Measurements from ENCODE around the gene STX1B.

Gene STX1B

GRCh38 chr16:30948667-30949649 is 61.5 kb downstream of the STX1B start, which contains the start of gene ORAI3:
Gene ORAI3, plus strand, starts transcription at chr16:30949068. Its CDS starts 222 bp downstream, at chr16:30949290.
- H3K4me3 ChIP-seq (ENCODE audit: insufficient read length, low read depth) = peak within 1 kb of the TSS; percentile 69
- no peak for TF ChIP-seq SUZ12 (IDR thresholded peaks at IDR 0.05; ENCODE audit: extremely low read depth, insufficient read depth, insufficient read length)
- no peak for DNase-seq (ENCODE audit: low read depth, low spot score)
- peaks cover 29% of the 10 kb centered on the region for H3K36me3 ChIP-seq (ENCODE audit: insufficient read depth, insufficient read length, low read length)
- no peaks in the 10 kb centered on the region for H3K9me3 ChIP-seq (ENCODE audit: insufficient read depth, low read length)
- H3K9ac ChIP-seq (ENCODE audit: insufficient read length, low read depth) = peak within 1 kb of the TSS; percentile 97
- H3K4me1 ChIP-seq (ENCODE audit: insufficient read depth, insufficient read length) = peaks cover 17% of the 10 kb centered on the region
- H3K27me3 ChIP-seq (ENCODE audit: insufficient read depth, insufficient read length) = no peaks in the 10 kb centered on the region

- Histone ChIP-seq H3K27me3 (ENCODE audit: insufficient read depth, insufficient read length) (no peaks in the 10 kb centered on the region), H3K36me3 (ENCODE audit: insufficient read depth, insufficient read length, low read length) (peaks cover 31% of the 10 kb centered on the region), H3K4me1 (ENCODE audit: insufficient read depth, insufficient read length) (peaks cover 11% of the 10 kb centered on the region), H3K9ac (ENCODE audit: insufficient read length, low read depth) (peak overlapping the region; percentile 74), H3K4me3 (ENCODE audit: insufficient read length, low read depth) (peak overlapping the region; percentile 69), H3K9me3 (ENCODE audit: insufficient read depth, low read length) (no peaks in the 10 kb centered on the region)
- no peak for TF ChIP-seq ZNF274 (IDR thresholded peaks at IDR 0.05; ENCODE audit: low read depth, low read length)
- no peak for TF ChIP-seq YY1 (IDR thresholded peaks at IDR 0.05; ENCODE audit: insufficient read depth, insufficient read length)
- no peak for TF ChIP-seq SUZ12 (IDR thresholded peaks at IDR 0.05; ENCODE audit: extremely low read depth, insufficient read depth, insufficient read length)
- peak; percentile 99 for DNase-seq (ENCODE audit: low read depth, low spot score)
These were observed 62.4 kb downstream of the STX1B start for GRCh38 chr16:30947859-30948666.

- Histone ChIP-seq H3K4me1 (ENCODE audit: insufficient read depth, insufficient read length) (peaks cover 14% of the 10 kb centered on the region), H3K9me3 (ENCODE audit: insufficient read depth, low read length) (no peaks in the 10 kb centered on the region), H3K27me3 (ENCODE audit: insufficient read depth, insufficient read length) (no peaks in the 10 kb centered on the region), H3K36me3 (ENCODE audit: insufficient read depth, insufficient read length, low read length) (peaks cover 37% of the 10 kb centered on the region), H3K9ac (ENCODE audit: insufficient read length, low read depth) (peak overlapping the region; percentile 74), H3K4me3 (ENCODE audit: insufficient read length, low read depth) (peak overlapping the region; percentile 40)
- DNase-seq (ENCODE audit: low read depth, low spot score) = no peak
- no peak for TF ChIP-seq SUZ12 (IDR thresholded peaks at IDR 0.05; ENCODE audit: extremely low read depth, insufficient read depth, insufficient read length)
These were observed 62.9 kb downstream of the STX1B start for GRCh38 chr16:30947541-30947858.

GRCh38 chr16:30946671-30947540 is 63.5 kb downstream of the STX1B start:
- TF ChIP-seq ZNF274 (IDR thresholded peaks at IDR 0.05; ENCODE audit: low read depth, low read length) (no peak), SUZ12 (IDR thresholded peaks at IDR 0.05; ENCODE audit: extremely low read depth, insufficient read depth, insufficient read length) (no peak), YY1 (IDR thresholded peaks at IDR 0.05; ENCODE audit: insufficient read depth, insufficient read length) (no peak)
- Histone ChIP-seq H3K27me3 (ENCODE audit: insufficient read depth, insufficient read length) (no peaks in the 10 kb centered on the region), H3K4me1 (ENCODE audit: insufficient read depth, insufficient read length) (peaks cover 20% of the 10 kb centered on the region), H3K4me3 (ENCODE audit: insufficient read length, low read depth) (no peak overlapping the region), H3K9ac (ENCODE audit: insufficient read length, low read depth) (peak overlapping the region; percentile 42), H3K9me3 (ENCODE audit: insufficient read depth, low read length) (no peaks in the 10 kb centered on the region), H3K36me3 (ENCODE audit: insufficient read depth, insufficient read length, low read length) (peaks cover 43% of the 10 kb centered on the region)
- DNase-seq (ENCODE audit: low read depth, low spot score) = no peak

GRCh38 chr16:30944352-30944751 is 66.1 kb downstream of the STX1B start:
- no peak overlapping the region for H3K4me3 ChIP-seq (ENCODE audit: insufficient read length, low read depth)
- no peak overlapping the region for H3K9ac ChIP-seq (ENCODE audit: insufficient read length, low read depth)
- no peaks in the 10 kb centered on the region for H3K9me3 ChIP-seq (ENCODE audit: insufficient read depth, low read length)
- no peaks in the 10 kb centered on the region for H3K27me3 ChIP-seq (ENCODE audit: insufficient read depth, insufficient read length)
- peaks cover 22% of the 10 kb centered on the region for H3K4me1 ChIP-seq (ENCODE audit: insufficient read depth, insufficient read length)
- no peak for TF ChIP-seq SUZ12 (IDR thresholded peaks at IDR 0.05; ENCODE audit: extremely low read depth, insufficient read depth, insufficient read length)
- no peak for TF ChIP-seq YY1 (IDR thresholded peaks at IDR 0.05; ENCODE audit: insufficient read depth, insufficient read length)
- no peak for TF ChIP-seq ZNF274 (IDR thresholded peaks at IDR 0.05; ENCODE audit: low read depth, low read length)
- no peak for DNase-seq (ENCODE audit: low read depth, low spot score)
- H3K36me3 ChIP-seq (ENCODE audit: insufficient read depth, insufficient read length, low read length) = peaks cover 55% of the 10 kb centered on the region

GRCh38 chr16:30942426-30942806 is 68.0 kb downstream of the STX1B start:
- H3K4me1 ChIP-seq (ENCODE audit: insufficient read depth, insufficient read length) = peaks cover 21% of the 10 kb centered on the region
- TF ChIP-seq ZNF274 (IDR thresholded peaks at IDR 0.05; ENCODE audit: low read depth, low read length) = no peak
- no peak for TF ChIP-seq YY1 (IDR thresholded peaks at IDR 0.05; ENCODE audit: insufficient read depth, insufficient read length)
- no peak for TF ChIP-seq SUZ12 (IDR thresholded peaks at IDR 0.05; ENCODE audit: extremely low read depth, insufficient read depth, insufficient read length)
- no peak overlapping the region for H3K4me3 ChIP-seq (ENCODE audit: insufficient read length, low read depth)
- H3K27me3 ChIP-seq (ENCODE audit: insufficient read depth, insufficient read length) = no peaks in the 10 kb centered on the region
- DNase-seq (ENCODE audit: low read depth, low spot score) = no peak
- peaks cover 64% of the 10 kb centered on the region for H3K36me3 ChIP-seq (ENCODE audit: insufficient read depth, insufficient read length, low read length)
- peak overlapping the region; percentile 27 for H3K9ac ChIP-seq (ENCODE audit: insufficient read length, low read depth)
- no peaks in the 10 kb centered on the region for H3K9me3 ChIP-seq (ENCODE audit: insufficient read depth, low read length)
